Measurements from ENCODE around the gene RHBDD1. TPM values are rescaled to one million over a fixed set of nuclear protein-coding genes. Genes with fewer than 3 reads are reported as not detected.

RHBDD1 gene
- total RNA-seq, 1 donor from 2014 or later, result 90.2 TPM

DNA sequence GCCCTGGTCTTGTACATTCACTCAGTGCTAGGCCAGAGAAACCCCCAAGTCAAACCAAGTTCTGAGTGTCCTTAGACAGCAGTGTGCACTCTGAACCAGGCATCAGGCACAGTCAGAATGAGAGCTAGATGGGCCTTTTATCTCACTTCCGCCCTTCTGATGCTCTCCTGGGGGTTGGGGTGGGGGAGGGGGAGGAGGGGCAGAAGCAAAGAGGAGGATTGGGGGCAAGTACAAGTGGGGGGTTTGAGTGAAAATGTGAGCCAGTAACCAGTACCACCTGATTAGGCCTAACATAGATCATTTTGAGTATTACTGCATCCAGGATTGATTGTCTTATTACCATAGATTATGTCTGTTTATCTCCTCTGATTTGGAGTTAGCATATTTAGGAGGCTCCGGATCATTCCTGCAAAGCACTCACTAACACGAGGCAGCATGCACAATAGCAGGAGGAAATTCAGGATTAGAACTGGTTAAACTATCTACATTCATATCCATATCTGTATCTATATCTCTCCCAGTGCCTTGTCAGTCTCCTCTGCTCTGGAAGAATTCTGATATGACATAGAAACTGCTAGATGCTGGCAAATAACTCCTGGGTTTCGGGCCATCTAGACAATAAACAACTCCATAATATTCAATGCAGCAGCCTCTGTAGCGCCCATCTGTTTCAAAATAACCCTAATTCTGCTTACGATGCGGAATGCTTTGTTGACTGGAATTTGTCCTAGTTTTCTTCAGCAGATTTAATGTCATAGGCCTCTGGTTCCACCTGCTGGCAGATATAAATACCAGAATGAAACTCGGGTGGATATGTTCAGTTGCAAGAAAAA lies 149.1 kb downstream of the RHBDD1 start:
- ATAC-seq (ENCODE audit: low read depth) (peak; percentile 92), DNase-seq (no peak)
- Mint-ChIP-seq H3K36me3 (ENCODE audit: low read depth) (peaks cover 16% of the 10 kb centered on the region), H3K27ac (peak overlapping the region; percentile 80), H3K4me1 (peaks cover 24% of the 10 kb centered on the region), H3K9me3 (no peaks in the 10 kb centered on the region), H3K4me3 (no peak overlapping the region), H3K27me3 (no peaks in the 10 kb centered on the region)
- intact Hi-C loops (cut with micrococcal nuclease), result loop anchor here (1.0 to 10.0 kb wide), 11 partner anchors 150 to 1860 kb away; no protein-coding TSS in a partner anchor
- POLR2A ChIA-PET, result interaction anchor here (0.6 to 3.0 kb wide), 10 partner anchors 10 to 1710 kb away, joined by 3 to 22 read pairs (median 5); partner anchors contain the start of gene RHBDD1
- CTCF ChIA-PET, result interaction anchor here (0.6 to 5.8 kb wide), 25 partner anchors 15 to 1320 kb away, joined by 3 to 39 read pairs (median 4); partner anchors contain the start of genes IRS1 and RHBDD1
- TF ChIP-seq CTCF (IDR thresholded peaks at IDR 0.05), result peak; percentile 28

DNA sequence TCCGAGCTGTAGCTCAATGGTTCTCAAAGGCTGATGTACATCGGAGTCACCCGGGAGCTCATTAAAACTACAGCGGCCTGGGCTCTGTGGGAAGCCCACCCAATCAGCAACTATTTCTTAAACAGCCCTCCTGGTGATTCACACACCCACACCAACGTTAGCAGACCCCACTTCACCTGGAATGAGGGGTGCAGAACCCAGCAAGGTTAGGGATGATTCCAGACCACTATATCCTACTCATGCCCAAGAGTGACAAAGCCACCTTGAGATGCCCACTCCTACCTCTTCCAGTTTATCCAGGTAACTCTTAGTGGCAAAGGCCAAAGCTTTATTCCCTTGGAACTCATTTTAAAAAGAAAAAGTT lies 149.7 kb downstream of the RHBDD1 start:
- H3K4me1 Mint-ChIP-seq, result peaks cover 24% of the 10 kb centered on the region
- DNase-seq (no peak), ATAC-seq (ENCODE audit: low read depth) (no peak)
- ChIA-PET POLR2A (interaction anchor here (1.3 to 3.0 kb wide), 2 partner anchors 70 to 81 kb away, joined by 3 to 22 read pairs; no protein-coding TSS in a partner anchor), CTCF (interaction anchor here (0.6 to 5.8 kb wide), 24 partner anchors 15 to 1320 kb away, joined by 3 to 39 read pairs (median 4); partner anchors contain the start of genes IRS1 and RHBDD1)
- no peak for TF ChIP-seq CTCF (IDR thresholded peaks at IDR 0.05)
- H3K27ac Mint-ChIP-seq, result peak overlapping the region; percentile 62
- H3K36me3 Mint-ChIP-seq (ENCODE audit: low read depth), result peaks cover 22% of the 10 kb centered on the region
- no peak overlapping the region for H3K4me3 Mint-ChIP-seq
- intact Hi-C loops (cut with micrococcal nuclease), result loop anchor here (1.0 to 10.0 kb wide), 9 partner anchors 172 to 1861 kb away; no protein-coding TSS in a partner anchor
- H3K27me3 Mint-ChIP-seq, result no peaks in the 10 kb centered on the region
- H3K9me3 Mint-ChIP-seq, result no peaks in the 10 kb centered on the region

DNA sequence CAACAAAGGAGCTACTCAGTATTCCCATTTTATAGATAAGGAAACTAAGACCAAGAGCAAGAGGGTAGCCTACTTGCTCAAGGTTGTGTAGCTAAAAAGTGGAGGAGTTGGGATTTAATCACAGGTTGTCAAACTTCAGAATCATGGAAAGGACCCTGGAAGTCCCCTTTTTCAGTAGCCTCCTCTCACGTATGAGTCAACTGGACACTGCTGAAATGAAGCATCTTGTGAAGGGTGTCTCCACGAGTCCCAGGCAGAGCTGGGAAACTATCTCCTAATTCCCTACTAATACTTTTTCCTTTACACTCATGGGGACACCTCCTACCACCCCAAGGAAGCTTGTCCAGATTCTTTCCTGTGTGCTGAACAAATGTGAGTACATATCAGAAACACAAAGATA lies 155.8 kb downstream of the RHBDD1 start:
- intact Hi-C loops (cut with micrococcal nuclease), result no loop called here
- ATAC-seq (ENCODE audit: low read depth) (no peak), DNase-seq (no peak)
- H3K36me3 Mint-ChIP-seq (ENCODE audit: low read depth), result peaks cover 59% of the 10 kb centered on the region
- H3K27ac Mint-ChIP-seq, result no peak overlapping the region
- ChIA-PET POLR2A (no interaction called here), CTCF (interaction anchor here (1.2 kb wide), 1 partner anchor 1102 kb away, joined by 3 read pairs; no protein-coding TSS in a partner anchor)
- H3K4me3 Mint-ChIP-seq, result no peak overlapping the region
- H3K27me3 Mint-ChIP-seq, result no peaks in the 10 kb centered on the region
- H3K9me3 Mint-ChIP-seq, result no peaks in the 10 kb centered on the region
- TF ChIP-seq CTCF (IDR thresholded peaks at IDR 0.05), result no peak
- H3K4me1 Mint-ChIP-seq, result no peaks in the 10 kb centered on the region

DNA sequence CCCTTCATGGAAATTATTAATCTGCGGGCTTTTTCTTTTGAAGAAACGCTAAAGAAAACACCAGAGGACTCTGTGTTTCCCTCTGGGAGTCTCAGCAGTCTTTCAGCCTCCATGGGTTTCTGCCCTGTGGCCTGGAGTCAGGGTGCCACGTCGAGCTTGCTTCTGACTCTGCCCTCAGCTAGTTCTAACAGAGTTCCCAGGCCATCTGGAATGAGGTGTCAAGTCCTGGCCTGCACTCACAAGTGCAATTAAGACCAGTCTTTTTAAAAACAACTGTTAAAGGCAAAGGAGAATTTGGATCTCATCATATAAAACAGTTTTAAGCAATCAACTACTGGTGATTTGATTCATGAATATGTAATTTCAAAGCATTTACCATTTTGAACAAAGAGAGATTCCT lies 157.3 kb downstream of the RHBDD1 start:
- ATAC-seq (ENCODE audit: low read depth) (no peak), DNase-seq (no peak)
- ChIA-PET CTCF (interaction anchor here (0.9 kb wide), 1 partner anchor 191 kb away, joined by 3 read pairs; no protein-coding TSS in a partner anchor), POLR2A (no interaction called here)
- Mint-ChIP-seq H3K36me3 (ENCODE audit: low read depth) (peaks cover 62% of the 10 kb centered on the region), H3K9me3 (no peaks in the 10 kb centered on the region), H3K27me3 (no peaks in the 10 kb centered on the region), H3K4me3 (no peak overlapping the region), H3K27ac (no peak overlapping the region), H3K4me1 (no peaks in the 10 kb centered on the region)
- TF ChIP-seq CTCF (IDR thresholded peaks at IDR 0.05), result no peak
- intact Hi-C loops (cut with micrococcal nuclease), result no loop called here

- CTCF ChIA-PET, result interaction anchor here (0.6 to 0.8 kb wide), 2 partner anchors 244 to 877 kb away, joined by 3 to 4 read pairs; no protein-coding TSS in a partner anchor
- Mint-ChIP-seq H3K4me1 (no peaks in the 10 kb centered on the region), H3K4me3 (no peak overlapping the region), H3K27ac (no peak overlapping the region), H3K9me3 (no peaks in the 10 kb centered on the region), H3K36me3 (ENCODE audit: low read depth) (peaks cover 69% of the 10 kb centered on the region), H3K27me3 (no peaks in the 10 kb centered on the region)
- DNase-seq, result no peak
- POLR2A ChIA-PET, result no interaction called here
- ATAC-seq (ENCODE audit: low read depth), result no peak
- intact Hi-C loops (cut with micrococcal nuclease), result no loop called here
- no peak for TF ChIP-seq CTCF (IDR thresholded peaks at IDR 0.05)
Measured at GRCh38 chr2:226994775-226995174, 158.9 kb downstream of the RHBDD1 start.

Data from activated B cell treated with CpG ODN at 0.5 μM for 24 hours (primary cell).